KMS-11 (cell line): ENCODE data around the gene METRN.

Source experiments
- H2AFZ ChIP-seq: fragments of 200-600 bp; sonication (generic); 2 replicates; pipeline ENCODE4 v1.6.1; 2016; ENCODE audit warnings: antibody characterized with exemption, mixed run types, low read depth
- H3K27ac ChIP-seq: fragments of 200-600 bp; sonication (generic); 2 replicates; pipeline ENCODE4 v1.6.1; 2016; ENCODE audit warnings: mild to moderate bottlenecking, mixed run types
- H3K27me3 ChIP-seq: fragments of 200-600 bp; sonication (generic); 2 replicates; pipeline ENCODE4 v1.6.1; 2017; ENCODE audit warnings: mild to moderate bottlenecking, low read depth, mixed run types, moderate library complexity; ENCODE audit not compliant: insufficient read depth
- H3K36me3 ChIP-seq: fragments of 200-600 bp; sonication (generic); 2 replicates; pipeline ENCODE4 v1.6.1; 2017; ENCODE audit warnings: mild to moderate bottlenecking, mixed run types; ENCODE audit not compliant: insufficient read depth
- H3K4me1 ChIP-seq: fragments of 200-600 bp; sonication (generic); 2 replicates; pipeline ENCODE4 v1.6.1; 2016; ENCODE audit warnings: mild to moderate bottlenecking, low read depth, mixed run types; ENCODE audit not compliant: poor library complexity, severe bottlenecking
- H3K4me2 ChIP-seq: fragments of 200-600 bp; sonication (generic); 2 replicates; pipeline ENCODE4 v1.7.0; 2016; ENCODE audit warnings: mild to moderate bottlenecking, mixed run types
- H3K4me3 ChIP-seq: fragments of 200-600 bp; sonication (generic); IDR thresholded peaks from 2 replicates; pipeline ENCODE4 v1.6.1; 2017; ENCODE audit warnings: low read depth, low read length, mixed read lengths; ENCODE audit not compliant: insufficient read depth
- H3K79me2 ChIP-seq: fragments of 200-600 bp; sonication (generic); 2 replicates; pipeline ENCODE4 v1.6.1; 2016; ENCODE audit warnings: low read depth, mixed run types; ENCODE audit not compliant: insufficient read depth
- H3K9ac ChIP-seq: fragments of 200-600 bp; sonication (generic); 2 replicates; pipeline ENCODE4 v1.6.1; 2016; ENCODE audit warnings: mild to moderate bottlenecking, mixed run types
- H4K20me1 ChIP-seq: fragments of 200-600 bp; sonication (generic); 2 replicates; pipeline ENCODE4 v1.6.1; 2016; ENCODE audit warnings: mild to moderate bottlenecking, mixed run types; ENCODE audit not compliant: insufficient read depth
- CTCF ChIP-seq: fragments of 200-600 bp; sonication (generic); conservative IDR thresholded peaks from 2 replicates; pipeline ENCODE4 v1.6.1; 2017; ENCODE audit warnings: low read depth, mild to moderate bottlenecking, antibody characterized with exemption, low read length, moderate library complexity, mixed read lengths

The METRN gene

DNA sequence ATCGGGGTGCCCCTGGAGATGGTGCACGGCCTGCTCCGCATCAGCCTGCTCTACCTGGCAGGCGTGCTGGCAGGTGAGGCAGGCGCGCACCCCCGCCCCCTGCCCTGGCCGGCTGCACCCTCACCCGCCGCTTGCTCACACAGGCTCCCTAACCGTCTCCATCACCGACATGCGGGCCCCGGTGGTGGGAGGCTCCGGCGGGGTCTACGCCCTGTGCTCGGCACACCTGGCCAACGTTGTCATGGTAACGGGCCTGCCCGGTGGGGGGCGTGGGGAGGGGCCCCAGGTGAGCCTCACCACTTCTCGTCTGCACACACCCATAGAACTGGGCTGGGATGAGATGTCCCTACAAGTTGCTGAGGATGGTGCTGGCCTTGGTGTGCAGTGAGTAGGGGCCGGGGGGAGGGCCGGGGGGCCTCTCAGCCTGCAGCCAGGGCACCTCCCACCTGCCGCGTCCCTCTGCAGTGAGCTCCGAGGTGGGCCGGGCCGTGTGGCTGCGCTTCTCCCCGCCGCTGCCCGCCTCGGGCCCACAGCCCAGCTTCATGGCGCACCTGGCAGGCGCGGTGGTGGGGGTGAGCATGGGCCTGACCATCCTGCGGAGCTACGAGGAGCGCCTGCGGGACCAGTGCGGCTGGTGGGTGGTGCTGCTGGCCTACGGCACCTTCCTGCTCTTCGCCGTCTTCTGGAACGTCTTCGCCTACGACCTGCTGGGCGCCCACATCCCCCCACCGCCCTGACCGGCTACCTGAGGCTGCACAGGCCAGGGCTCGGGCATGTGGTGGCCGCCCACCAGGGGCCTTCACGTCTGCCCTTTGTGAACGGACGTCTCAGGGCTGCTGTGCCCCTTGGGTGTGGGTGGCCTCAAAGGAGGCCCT, 37.4 kb upstream of the METRN start:
- no peak overlapping the region for H3K4me3 ChIP-seq
- H3K79me2 ChIP-seq = peaks cover 18% of the 10 kb centered on the region
- no peak overlapping the region for H3K27ac ChIP-seq
- H3K4me2 ChIP-seq = no peak overlapping the region
- no peak for TF ChIP-seq CTCF
- H2AFZ ChIP-seq = no peak overlapping the region
- no peaks in the 10 kb centered on the region for H3K27me3 ChIP-seq
- no peaks in the 10 kb centered on the region for H3K4me1 ChIP-seq
- no peak overlapping the region for H3K9ac ChIP-seq
- no peaks in the 10 kb centered on the region for H4K20me1 ChIP-seq
- H3K36me3 ChIP-seq = peaks cover 3% of the 10 kb centered on the region; the same call in 1 of the 2 replicates

GRCh38 chr16:678209-678857, 36.6 kb upstream of the METRN start:
- Histone ChIP-seq H3K4me1 (no peaks in the 10 kb centered on the region), H3K27me3 (no peaks in the 10 kb centered on the region), H2AFZ (no peak overlapping the region), H4K20me1 (no peaks in the 10 kb centered on the region), H3K79me2 (peaks cover 18% of the 10 kb centered on the region), H3K27ac (no peak overlapping the region), H3K4me2 (no peak overlapping the region), H3K4me3 (no peak overlapping the region), H3K36me3 (no peaks in the 10 kb centered on the region; the same call in 1 of the 2 replicates), H3K9ac (no peak overlapping the region)
- TF ChIP-seq CTCF = no peak

DNA sequence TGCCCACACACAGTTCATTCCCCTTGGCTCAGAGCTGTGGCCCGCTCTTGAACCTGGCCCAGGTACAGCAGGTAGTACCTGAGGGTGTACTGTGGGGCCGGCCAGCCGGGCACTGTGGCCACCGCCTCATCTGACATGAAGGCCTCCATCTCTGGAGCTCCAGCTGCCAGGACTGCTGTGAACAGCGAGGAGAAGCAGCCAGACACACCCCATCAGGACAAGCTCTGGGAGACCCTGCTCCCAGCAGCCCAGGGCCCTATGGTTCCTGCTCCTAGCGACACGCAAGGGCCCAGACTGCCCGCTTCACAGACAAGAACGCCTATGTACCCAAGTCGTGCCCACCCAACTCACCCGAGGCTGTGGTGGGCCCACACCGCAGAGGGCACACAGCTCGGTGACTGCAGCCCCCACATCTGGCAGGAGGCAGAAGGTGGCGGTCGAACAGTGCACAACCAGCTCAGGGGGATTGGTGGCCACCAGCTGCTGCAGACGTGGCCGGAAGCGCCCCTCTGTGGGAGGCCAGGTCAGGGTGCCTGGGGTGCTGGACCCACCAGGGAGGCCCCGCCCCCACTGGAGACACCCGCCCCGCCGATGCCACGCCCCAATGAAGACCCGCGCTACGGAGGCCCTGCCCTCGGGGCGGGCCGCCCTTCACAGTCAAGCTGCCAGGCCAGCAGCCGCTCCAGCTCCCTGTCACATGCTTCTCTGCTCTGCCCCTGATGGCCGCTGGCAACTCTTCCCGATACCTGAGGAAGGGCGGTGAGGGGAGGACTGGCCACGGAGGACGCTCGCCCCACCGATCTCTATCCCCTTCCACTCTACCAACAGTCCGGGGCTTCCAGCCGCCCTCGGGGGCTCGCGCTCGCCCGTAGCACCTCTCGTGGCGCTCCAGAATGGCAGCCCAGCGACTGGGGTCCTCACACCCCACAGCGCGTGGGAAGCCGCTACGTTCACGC, 35.8 kb upstream of the METRN start:
- Histone ChIP-seq H3K9ac (no peak overlapping the region), H4K20me1 (no peaks in the 10 kb centered on the region), H3K27ac (no peak overlapping the region), H2AFZ (no peak overlapping the region), H3K79me2 (peaks cover 18% of the 10 kb centered on the region), H3K27me3 (no peaks in the 10 kb centered on the region), H3K4me2 (no peak overlapping the region), H3K4me1 (no peaks in the 10 kb centered on the region), H3K36me3 (no peaks in the 10 kb centered on the region; the same call in 1 of the 2 replicates), H3K4me3 (no peak overlapping the region)
- no peak for TF ChIP-seq CTCF

- Histone ChIP-seq H3K4me2 (peak within 1 kb of the TSS; percentile 91), H3K4me1 (no peaks in the 10 kb centered on the region), H3K9ac (peak within 1 kb of the TSS; percentile 55; the same call in 1 of the 2 replicates), H3K79me2 (peaks cover 18% of the 10 kb centered on the region), H3K4me3 (no peak within 1 kb of the TSS), H2AFZ (peak within 1 kb of the TSS; percentile 69), H3K36me3 (no peaks in the 10 kb centered on the region; the same call in 1 of the 2 replicates), H4K20me1 (no peaks in the 10 kb centered on the region), H3K27ac (peak within 1 kb of the TSS; percentile 44; the same call in 1 of the 2 replicates), H3K27me3 (no peaks in the 10 kb centered on the region)
- TF ChIP-seq CTCF = no peak
Observed at GRCh38 chr16:679814-680624, 34.9 kb upstream of the METRN start, which contains the start of gene STUB1. STUB1 (plus strand) TSS chr16:680410; CDS start chr16:680526, 116 bp downstream.
